ENCODE data around the gene EPB41L2.

The EPB41L2 gene

GRCh38 chr6:131051341-131051740 lies 11.7 kb downstream of the EPB41L2 start:
- TF ChIP-seq, protein P1, sequence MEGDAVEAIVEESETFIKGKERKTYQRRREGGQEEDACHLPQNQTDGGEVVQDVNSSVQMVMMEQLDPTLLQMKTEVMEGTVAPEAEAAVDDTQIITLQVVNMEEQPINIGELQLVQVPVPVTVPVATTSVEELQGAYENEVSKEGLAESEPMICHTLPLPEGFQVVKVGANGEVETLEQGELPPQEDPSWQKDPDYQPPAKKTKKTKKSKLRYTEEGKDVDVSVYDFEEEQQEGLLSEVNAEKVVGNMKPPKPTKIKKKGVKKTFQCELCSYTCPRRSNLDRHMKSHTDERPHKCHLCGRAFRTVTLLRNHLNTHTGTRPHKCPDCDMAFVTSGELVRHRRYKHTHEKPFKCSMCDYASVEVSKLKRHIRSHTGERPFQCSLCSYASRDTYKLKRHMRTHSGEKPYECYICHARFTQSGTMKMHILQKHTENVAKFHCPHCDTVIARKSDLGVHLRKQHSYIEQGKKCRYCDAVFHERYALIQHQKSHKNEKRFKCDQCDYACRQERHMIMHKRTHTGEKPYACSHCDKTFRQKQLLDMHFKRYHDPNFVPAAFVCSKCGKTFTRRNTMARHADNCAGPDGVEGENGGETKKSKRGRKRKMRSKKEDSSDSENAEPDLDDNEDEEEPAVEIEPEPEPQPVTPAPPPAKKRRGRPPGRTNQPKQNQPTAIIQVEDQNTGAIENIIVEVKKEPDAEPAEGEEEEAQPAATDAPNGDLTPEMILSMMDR (conservative IDR thresholded peaks at IDR 0.05): no peak
- H3K27ac ChIP-seq: no peak overlapping the region

GRCh38 chr6:131049608-131050007 lies 13.4 kb downstream of the EPB41L2 start:
- no peak overlapping the region for H3K27ac ChIP-seq

GRCh38 chr6:131048933-131049515 lies 14.0 kb downstream of the EPB41L2 start:
- TF ChIP-seq, protein P1 (conservative IDR thresholded peaks at IDR 0.05): no peak

More at GRCh38 chr6:131049608-131050007, 13.4 kb downstream of the EPB41L2 start:
- TF ChIP-seq, protein P1 (conservative IDR thresholded peaks at IDR 0.05): no peak

GRCh38 chr6:131048459-131048858 lies 14.6 kb downstream of the EPB41L2 start:
- H3K27ac ChIP-seq: no peak overlapping the region
- TF ChIP-seq, protein P1 (conservative IDR thresholded peaks at IDR 0.05): no peak

More at GRCh38 chr6:131048933-131049515, 14.0 kb downstream of the EPB41L2 start:
- no peak overlapping the region for H3K27ac ChIP-seq

DNA sequence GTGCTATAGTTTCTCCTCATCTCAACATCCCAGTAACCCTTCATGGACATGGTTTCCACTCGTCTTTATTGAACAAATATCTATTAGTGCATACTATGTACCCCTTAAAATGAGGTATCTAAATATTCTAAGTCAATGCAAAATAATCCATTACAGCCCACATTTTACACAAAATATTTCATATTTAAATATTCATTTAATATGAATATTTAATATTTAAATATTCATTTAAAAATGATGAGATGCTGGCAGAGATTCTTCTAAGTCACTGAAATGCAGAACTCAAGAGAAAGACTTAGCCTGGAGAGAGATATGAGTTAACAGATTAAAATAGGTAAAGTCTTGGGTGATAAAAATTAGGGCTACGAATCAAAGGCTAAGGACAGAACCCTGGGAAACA lies 17.9 kb downstream of the EPB41L2 start:
- TF ChIP-seq, protein P1 (conservative IDR thresholded peaks at IDR 0.05): no peak
- H3K27ac ChIP-seq: no peak overlapping the region

- TF ChIP-seq, protein P1 (conservative IDR thresholded peaks at IDR 0.05): no peak
- no peak overlapping the region for H3K27ac ChIP-seq
These were observed 19.1 kb downstream of the EPB41L2 start for GRCh38 chr6:131043902-131044447.

DNA sequence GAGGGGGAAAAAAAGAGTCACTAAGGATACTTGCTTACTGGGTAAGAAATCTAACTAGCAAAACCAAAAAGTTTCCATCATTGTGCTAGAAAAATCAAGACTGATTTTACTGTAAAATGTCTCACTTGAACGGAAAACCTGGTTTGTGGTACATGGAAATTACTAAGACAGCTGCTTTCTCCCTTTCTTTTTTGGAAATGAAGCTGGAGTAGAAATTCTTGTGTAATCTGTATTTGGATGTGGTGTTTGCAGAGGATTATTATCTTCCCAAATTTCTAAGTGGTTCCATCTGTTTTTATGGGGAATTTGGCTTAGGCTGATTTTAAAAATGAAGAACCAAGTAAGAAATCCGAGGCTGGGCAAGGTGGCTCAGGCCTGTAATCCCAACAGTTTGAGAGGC lies 20.4 kb downstream of the EPB41L2 start:
- TF ChIP-seq, protein P1 (conservative IDR thresholded peaks at IDR 0.05): no peak
- no peak overlapping the region for H3K27ac ChIP-seq

All from VCaP (cell line).